ENCODE results near the gene KCTD12.

KCTD12 gene

DNA sequence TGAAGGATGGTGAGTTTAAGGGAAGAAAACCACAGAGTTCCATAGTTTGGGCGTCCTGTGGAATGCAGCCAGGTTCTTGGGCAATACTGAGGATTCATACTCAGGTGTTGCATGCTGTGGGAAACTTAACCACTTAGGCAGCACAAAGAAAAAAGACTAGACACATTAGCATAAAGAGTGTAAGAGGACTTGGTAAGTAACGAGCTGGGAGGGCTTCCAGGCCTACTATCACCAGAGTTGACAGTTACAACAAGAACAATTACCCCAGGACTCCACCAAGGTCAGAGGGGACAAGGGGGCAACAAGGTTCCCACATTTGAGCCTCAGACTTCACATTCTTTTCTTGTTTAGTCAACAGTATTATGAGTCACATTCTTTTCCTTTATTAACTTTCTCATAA is 33.2 kb downstream of the KCTD12 start:
- H3K4me3 ChIP-seq (ENCODE audit: control insufficient read depth, low read depth, low read length), result no peak overlapping the region
- peak; percentile 85 for DNase-seq (ENCODE audit: low read depth)
- TF ChIP-seq, protein P1, sequence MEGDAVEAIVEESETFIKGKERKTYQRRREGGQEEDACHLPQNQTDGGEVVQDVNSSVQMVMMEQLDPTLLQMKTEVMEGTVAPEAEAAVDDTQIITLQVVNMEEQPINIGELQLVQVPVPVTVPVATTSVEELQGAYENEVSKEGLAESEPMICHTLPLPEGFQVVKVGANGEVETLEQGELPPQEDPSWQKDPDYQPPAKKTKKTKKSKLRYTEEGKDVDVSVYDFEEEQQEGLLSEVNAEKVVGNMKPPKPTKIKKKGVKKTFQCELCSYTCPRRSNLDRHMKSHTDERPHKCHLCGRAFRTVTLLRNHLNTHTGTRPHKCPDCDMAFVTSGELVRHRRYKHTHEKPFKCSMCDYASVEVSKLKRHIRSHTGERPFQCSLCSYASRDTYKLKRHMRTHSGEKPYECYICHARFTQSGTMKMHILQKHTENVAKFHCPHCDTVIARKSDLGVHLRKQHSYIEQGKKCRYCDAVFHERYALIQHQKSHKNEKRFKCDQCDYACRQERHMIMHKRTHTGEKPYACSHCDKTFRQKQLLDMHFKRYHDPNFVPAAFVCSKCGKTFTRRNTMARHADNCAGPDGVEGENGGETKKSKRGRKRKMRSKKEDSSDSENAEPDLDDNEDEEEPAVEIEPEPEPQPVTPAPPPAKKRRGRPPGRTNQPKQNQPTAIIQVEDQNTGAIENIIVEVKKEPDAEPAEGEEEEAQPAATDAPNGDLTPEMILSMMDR (conservative IDR thresholded peaks at IDR 0.05; ENCODE audit: control insufficient read depth, insufficient read depth, low read depth, low read length), result no peak

DNA sequence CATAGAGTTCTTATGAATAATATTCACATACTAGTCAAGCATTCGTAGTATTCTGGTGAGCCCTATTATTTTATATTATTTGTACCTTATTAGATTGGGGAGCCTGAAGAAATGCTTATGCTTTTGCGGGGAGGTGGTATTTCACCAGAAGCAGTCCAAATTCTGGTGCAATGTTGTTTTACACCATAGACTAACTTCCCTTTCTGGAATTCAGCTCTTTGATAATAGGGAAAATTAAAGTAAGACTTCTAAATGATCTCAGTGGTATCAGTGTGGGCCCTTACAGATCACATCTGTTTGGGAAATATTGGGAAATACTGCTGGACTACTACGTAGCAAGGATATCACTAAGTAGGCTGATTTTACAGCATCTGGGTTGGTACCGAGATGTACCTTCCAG is 34.2 kb downstream of the KCTD12 start:
- DNase-seq (ENCODE audit: low read depth), result no peak

DNA sequence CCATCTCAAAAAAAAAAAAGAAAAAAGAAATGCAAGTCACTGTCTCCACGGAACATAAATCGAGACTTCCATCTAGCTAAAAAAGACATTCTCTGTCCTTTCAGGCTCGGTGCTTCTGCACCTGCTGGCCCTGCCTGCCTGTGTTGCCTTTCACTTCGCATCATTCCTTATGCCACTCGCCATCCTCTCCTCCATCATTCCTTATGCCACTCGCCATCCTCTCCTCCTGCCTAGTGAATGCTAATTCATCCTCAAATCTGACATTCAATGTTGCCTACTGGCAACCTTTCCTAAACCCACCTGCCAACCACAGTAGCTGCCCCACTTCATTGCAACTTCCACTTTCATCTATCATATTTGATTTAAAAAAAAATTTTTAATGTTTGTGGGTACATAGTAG is 36.7 kb downstream of the KCTD12 start:
- DNase-seq (ENCODE audit: low read depth), result no peak
- no peak overlapping the region for H3K4me3 ChIP-seq (ENCODE audit: control insufficient read depth, low read depth, low read length)

More for the DNA sequence above, 34.2 kb downstream of the KCTD12 start:
- TF ChIP-seq, protein P1 (conservative IDR thresholded peaks at IDR 0.05; ENCODE audit: control insufficient read depth, insufficient read depth, low read depth, low read length), result no peak
- no peak overlapping the region for H3K4me3 ChIP-seq (ENCODE audit: control insufficient read depth, low read depth, low read length)

DNA sequence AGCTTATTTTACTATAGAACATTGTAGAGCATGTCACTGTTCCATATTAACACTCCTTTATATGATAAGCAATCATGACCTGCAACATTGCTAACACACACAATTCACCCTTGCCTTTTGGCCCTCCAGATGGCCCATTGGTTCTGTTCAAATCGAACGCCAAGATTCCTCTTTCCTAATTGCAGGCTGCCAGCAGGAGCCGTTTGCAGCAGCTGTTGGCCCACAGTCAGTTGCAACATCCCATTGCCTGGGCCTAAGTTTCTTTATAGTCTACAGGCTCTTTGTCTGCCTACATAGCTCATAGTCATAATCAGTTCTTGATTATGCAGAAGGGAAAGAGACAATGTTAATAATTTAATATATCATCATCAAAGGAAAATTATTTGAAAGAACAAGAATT is 37.6 kb downstream of the KCTD12 start:
- DNase-seq (ENCODE audit: low read depth), result peak; percentile 61
- H3K4me3 ChIP-seq (ENCODE audit: control insufficient read depth, low read depth, low read length), result no peak overlapping the region
- TF ChIP-seq, protein P1 (conservative IDR thresholded peaks at IDR 0.05; ENCODE audit: control insufficient read depth, insufficient read depth, low read depth, low read length), result no peak

More for the DNA sequence above, 36.7 kb downstream of the KCTD12 start:
- TF ChIP-seq, protein P1 (conservative IDR thresholded peaks at IDR 0.05; ENCODE audit: control insufficient read depth, insufficient read depth, low read depth, low read length), result no peak

DNA sequence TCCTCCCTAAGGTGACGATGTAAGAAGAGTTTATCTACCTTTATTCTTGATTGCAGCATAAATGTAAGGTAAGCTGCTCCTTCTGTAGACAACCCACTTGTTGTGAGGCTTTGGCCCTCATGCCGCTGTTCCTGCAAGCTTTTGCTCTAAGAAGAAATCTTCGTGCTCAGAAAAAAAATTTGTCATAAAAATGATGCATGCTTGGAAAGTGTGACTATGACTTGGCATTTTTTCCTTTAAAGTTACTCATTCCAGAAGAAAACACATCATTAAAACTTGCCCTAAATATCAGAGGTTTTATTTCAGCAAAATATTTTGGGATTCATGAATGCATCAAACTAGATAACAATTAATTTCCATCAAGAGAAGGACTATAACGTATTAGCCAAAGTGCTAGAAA is 39.8 kb downstream of the KCTD12 start:
- TF ChIP-seq, protein P1 (conservative IDR thresholded peaks at IDR 0.05; ENCODE audit: control insufficient read depth, insufficient read depth, low read depth, low read length), result no peak
- H3K4me3 ChIP-seq (ENCODE audit: control insufficient read depth, low read depth, low read length), result no peak overlapping the region
- DNase-seq (ENCODE audit: low read depth), result peak; percentile 51

DNA sequence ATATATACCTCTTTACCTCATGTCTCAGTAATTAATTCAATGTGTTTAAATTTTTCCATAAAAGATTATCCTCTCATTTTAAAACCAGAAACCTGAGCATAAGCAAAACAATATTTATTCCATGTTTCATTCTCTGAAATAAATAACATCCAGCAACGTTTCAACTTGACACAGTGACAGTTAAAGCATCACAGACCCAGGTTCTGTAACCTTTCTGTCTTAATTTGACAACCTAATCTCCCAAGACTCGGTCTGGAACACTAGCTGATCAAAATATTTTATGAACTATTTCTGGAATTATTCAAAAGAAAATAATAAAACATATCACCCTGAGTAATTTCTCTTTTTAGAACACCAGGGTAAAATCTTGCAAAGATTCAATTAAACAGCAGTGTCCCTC is 40.3 kb downstream of the KCTD12 start:
- no peak for DNase-seq (ENCODE audit: low read depth)
- no peak overlapping the region for H3K4me3 ChIP-seq (ENCODE audit: control insufficient read depth, low read depth, low read length)
- TF ChIP-seq, protein P1 (conservative IDR thresholded peaks at IDR 0.05; ENCODE audit: control insufficient read depth, insufficient read depth, low read depth, low read length), result no peak

DNA sequence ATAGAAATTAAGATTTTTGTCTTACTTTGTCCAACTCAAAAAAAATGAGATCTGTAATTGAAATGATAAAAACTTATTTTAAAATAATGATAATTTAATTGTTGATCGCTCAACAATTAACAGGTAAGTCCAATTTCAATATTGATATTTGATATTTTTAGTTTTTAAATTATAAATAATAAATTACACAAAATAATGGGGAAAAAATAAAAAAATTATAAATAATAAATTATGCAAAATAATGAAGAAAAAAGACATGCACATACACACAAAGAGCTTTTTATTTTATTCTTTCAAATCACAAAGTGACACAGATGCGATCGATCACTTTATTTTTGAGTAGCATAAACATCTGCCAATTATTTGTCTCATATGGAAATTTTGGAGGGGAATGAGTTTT is 40.8 kb downstream of the KCTD12 start:
- no peak overlapping the region for H3K4me3 ChIP-seq (ENCODE audit: control insufficient read depth, low read depth, low read length)
- no peak for DNase-seq (ENCODE audit: low read depth)
- TF ChIP-seq, protein P1 (conservative IDR thresholded peaks at IDR 0.05; ENCODE audit: control insufficient read depth, insufficient read depth, low read depth, low read length), result no peak
